Erythroblast (primary cell): ENCODE results near the gene CFAP100.

Source experiments
- GATA1 ChIP-seq: IDR thresholded peaks from 2 replicates; pipeline ENCODE4 v1.6.1; 2011; ENCODE audit warnings: low read depth, mild to moderate bottlenecking, control low read depth, low read length, moderate library complexity
- POLR2A ChIP-seq: IDR thresholded peaks from 2 replicates; pipeline ENCODE4 v1.6.1; 2011; ENCODE audit warnings: mild to moderate bottlenecking, low read length

DNA sequence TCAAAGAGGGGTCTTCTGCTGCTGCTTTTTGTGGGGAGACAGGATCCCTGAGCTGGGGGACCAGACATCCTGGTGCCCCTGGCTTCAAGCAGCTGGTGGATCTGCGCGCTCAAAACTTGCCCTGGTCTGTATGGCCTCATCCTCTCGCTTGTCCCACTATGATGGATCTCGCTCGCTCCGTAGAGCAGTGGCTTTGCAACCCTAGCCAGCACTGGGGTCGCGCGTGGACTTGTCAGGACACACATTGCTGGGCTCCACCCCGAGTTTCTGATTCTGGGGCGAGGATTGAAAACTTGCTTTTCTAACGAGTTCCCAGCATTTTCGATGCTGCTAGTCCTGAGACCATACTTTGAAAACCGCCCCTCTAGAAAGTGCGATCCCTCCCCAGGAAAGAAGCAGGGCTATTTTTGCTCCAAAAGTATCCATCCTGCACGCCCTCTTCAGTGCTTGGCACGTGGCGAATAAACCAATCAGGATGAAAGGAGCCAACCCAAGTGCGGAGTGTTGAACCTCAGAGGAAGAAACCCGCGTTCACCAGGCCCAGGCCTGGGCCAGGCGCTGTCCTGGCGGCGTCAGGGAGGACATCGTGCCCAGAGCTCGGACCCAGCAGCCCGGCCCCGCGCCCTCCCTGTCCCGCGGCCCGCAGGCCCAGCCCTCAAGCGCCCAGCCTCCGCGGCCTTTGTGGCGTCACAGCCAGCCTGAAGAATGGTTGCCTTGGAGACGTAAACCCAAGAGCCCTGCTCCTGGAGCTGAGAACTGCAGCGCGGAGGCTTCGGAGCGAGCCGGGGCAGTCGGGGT lies at the start of gene CFAP100:
- TF ChIP-seq POLR2A (no peak), GATA1 (no peak)
